ENCODE data around the gene RBAK.
"Not testable (repeated sequence)": the region's sequence is repeated elsewhere in the genome, so short reads cannot be mapped to it uniquely, and the experiment has no call there.

The RBAK gene

DNA sequence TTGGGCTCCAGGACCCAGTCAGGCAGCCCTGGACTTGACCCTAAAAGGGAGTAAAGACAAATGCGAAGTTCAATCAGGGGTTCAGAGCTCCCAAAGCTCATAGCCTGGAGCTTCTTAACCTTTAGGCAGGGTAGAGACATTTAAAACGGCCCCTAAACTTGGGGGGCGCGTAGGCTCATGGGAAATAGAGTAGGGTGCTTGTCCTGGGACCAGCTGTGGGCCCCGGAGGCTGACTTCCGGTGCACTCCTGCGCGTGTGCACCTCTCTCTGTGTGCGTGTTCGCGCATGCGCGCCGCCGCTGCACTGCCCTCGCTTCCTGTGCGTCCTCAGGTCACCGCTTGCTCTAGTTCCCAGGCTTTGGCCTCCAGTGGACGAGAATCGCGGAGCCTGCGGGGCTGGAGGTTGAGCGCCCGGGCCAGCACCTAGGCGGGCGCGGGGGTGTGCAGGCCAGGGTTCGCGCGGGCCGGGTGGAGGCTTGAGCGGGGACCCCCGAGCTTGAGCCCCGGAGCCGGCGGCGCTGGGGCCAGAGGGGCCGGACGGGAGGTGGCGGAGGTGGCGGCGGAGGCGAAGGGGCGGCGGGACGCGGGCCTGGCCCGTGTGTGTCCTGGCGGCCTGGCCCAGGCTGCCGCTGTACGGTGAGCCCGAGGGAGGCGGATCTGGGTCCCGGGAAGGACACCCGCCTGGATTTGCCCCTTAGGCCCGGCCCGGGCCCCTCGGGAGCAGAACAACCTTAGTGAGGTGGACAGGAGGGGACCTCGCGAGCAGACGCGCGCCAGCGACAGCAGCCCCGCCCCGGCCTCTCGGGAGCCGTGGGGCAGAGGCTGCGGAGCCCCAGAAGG, at the start of gene RBAK:
TSS of gene RBAK (plus strand) at position 303 of the 839 bp plus-strand sequence. CDS start 2,217 bp downstream, outside the sequence.
- peak; percentile 90 for DNase-seq (ENCODE audit: low spot score)

GRCh38 chr7:4996696-4997222, 48.9 kb upstream of the RBAK start:
- no peak for DNase-seq (ENCODE audit: low spot score)

DNA sequence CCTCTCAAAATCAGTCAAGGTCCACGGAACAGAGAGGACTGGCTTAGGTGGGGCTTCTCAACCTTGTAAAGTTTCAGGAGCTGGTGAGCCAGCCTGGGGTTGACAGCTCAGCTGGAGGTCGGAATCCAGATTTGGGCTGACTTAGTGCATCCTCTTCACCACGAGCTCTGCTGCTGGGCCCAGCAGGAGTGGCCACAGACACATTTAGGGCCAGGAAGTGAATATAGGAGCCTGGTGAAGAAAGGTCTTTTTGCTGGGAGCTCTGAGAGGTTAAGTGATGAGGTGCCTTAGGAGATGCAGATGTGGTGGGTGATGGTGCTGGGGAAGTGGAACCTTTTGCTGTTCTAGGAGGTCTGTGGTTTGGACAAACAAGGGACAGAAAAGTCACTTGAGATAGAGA, 47.4 kb upstream of the RBAK start:
- no peak for DNase-seq (ENCODE audit: low spot score)

- DNase-seq (ENCODE audit: low spot score): no peak
These were observed 46.8 kb upstream of the RBAK start for GRCh38 chr7:4998910-4999309.

GRCh38 chr7:4999369-4999950, 46.2 kb upstream of the RBAK start:
- no peak for DNase-seq (ENCODE audit: low spot score)

DNA sequence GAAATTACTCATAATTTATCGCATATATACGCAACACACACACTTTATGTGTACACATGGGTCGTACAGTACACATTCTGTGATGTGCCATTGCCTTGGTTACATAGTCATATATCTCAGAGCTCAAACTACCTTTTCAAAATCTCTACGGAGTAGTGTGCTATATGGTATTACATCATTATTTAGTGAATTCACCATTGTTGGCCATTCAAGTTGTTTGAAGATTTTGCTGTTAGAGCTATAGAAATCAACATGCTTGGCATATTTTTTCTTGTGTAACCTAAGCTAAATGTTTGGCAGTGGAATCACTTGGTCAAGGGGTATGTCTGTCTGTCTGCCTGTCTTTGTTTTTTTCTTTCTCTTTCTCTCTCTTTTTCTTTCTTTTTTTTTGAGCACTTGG, 44.7 kb upstream of the RBAK start:
- no peak for DNase-seq (ENCODE audit: low spot score)

DNA sequence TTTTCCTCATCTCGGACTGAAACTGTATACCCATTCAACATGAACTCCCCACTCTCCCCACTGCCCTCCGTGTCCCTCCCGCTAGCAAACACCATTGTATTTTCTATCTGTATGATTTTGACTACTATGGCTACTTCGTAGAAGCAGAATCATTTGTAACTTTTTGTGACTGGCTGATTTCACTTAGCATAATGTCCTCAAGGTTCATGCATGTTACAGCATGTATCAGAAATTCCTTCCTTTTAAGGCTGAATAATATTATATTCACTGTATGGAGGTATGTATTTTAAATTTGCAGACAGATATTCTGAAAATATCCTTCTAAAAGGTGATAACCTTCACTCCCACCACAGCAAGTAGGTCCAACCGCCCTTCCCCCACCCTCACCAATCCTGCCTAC, 43.7 kb upstream of the RBAK start:
- no peak for DNase-seq (ENCODE audit: low spot score)

- DNase-seq (ENCODE audit: low spot score): no peak
These were observed 40.6 kb upstream of the RBAK start for GRCh38 chr7:5005066-5005465.

DNA sequence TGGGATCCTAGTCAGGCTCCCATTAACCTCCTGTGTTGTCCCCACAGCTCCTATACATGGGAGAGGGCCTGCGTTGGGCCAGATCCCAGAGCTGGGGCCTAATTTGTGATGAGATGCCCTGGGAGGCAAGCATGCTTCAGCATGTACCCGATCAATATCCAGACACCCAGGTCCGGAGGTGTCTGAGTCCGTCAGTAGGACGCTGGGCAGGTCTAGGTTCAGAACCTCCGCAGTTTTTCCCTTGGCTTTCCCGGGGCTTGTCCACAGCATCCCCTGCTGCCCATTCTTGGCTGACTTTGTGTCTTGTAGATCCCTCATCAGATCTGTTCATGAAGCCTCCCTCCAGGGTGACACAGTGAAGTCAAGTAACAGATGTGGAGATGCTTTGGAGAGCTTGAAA, 32.7 kb upstream of the RBAK start:
- DNase-seq (ENCODE audit: low spot score): no peak

DNA sequence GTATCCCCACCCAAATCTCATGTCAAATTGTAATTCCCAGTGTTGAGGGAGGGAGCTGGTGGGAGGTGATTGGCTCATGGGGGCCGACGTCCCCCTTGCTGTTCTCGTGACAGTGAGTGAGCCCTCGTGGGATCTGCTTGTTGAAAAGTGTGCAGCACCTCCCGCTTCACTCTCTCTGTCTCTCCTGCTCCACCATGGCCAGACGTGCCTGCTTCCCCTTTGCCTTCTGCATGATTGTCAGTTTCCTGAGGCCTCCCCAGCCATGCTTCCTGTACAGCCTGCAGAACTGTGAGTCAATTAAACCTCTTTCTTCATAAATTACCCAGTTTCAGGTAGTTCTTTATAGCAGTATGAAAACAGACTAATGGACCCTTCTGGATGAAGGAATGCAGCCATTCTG, 29.7 kb upstream of the RBAK start:
- DNase-seq (ENCODE audit: low spot score): not testable (repeated sequence)

- not testable (repeated sequence) for DNase-seq (ENCODE audit: low spot score)
These were observed 28.0 kb upstream of the RBAK start for GRCh38 chr7:5017626-5018025.

- DNase-seq (ENCODE audit: low spot score): no peak
These were observed 25.6 kb upstream of the RBAK start for GRCh38 chr7:5020098-5020497.

DNA sequence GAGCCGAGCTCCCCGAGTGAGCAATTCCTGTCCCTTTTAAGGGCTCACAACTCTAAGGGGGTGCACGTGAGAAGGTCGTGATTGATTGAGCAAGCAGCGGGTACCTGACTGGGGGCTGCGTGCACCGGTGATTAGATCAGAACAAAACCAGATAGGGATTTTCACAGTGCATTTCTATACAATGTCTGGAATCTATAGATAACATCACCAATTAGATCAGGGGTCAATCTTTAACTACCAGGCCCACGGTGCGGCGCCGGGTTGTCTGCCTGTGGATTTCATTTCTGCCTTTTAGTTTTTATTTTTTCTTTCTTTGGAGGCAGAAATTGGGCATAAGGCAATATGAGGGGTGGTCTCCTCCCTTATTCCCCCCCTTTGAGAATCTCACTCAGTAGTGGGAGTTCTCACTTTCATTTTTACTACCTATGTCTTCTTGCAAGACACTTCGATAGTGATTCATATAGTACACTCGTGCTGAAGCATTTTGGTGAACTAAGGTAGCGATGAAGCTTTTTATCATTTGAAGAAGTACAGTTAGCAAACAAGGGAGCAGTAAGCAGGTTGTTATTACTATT, 24.6 kb upstream of the RBAK start:
- not testable (repeated sequence) for DNase-seq (ENCODE audit: low spot score)

DNA sequence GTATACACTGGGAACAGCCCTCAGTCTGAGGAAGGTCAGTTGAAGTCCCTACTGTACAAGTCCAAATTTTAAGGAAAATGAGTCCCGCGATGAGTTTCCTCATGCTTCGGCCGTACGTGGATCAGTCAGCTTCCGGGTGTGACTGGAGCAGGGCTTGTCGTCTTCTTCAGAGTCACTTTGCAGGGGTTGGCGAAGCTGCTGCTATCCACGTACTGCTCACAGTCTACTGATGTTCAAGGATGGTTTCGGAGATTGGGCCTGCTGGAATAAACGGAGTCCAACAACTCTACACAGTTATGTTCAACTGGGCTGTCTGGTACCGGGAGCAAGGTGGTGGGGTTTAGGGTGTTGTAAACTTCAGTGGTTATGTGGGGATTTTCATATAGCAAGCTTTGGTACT, 22.0 kb upstream of the RBAK start:
- not testable (repeated sequence) for DNase-seq (ENCODE audit: low spot score)

- DNase-seq (ENCODE audit: low spot score): not testable (repeated sequence)
These were observed 17.8 kb upstream of the RBAK start for GRCh38 chr7:5027796-5028410.

DNA sequence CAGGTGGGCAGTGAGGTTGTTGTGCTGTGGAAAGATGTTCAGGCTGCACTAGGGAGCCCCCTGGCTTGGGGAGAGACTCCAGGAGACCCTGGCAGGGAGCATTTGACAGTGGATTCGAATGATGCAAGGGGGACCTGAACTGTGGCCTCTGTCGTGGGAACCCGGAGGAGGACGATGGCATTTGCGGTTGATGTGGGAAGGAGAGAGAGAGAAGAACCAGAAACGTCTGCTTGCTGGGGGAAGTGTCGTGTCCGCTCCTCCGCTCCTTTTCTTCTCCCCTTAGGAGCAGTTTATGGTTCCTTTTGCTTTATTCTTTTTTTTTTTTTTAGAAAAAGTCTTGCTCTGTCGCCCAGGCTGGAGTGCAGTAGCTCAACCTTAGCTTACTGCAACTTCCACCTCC, 12.5 kb upstream of the RBAK start:
- not testable (repeated sequence) for DNase-seq (ENCODE audit: low spot score)

GRCh38 chr7:5035276-5035675, 10.4 kb upstream of the RBAK start:
- DNase-seq (ENCODE audit: low spot score): no peak

- DNase-seq (ENCODE audit: low spot score): no peak
These were observed 9.2 kb upstream of the RBAK start for GRCh38 chr7:5036446-5036845.

DNA sequence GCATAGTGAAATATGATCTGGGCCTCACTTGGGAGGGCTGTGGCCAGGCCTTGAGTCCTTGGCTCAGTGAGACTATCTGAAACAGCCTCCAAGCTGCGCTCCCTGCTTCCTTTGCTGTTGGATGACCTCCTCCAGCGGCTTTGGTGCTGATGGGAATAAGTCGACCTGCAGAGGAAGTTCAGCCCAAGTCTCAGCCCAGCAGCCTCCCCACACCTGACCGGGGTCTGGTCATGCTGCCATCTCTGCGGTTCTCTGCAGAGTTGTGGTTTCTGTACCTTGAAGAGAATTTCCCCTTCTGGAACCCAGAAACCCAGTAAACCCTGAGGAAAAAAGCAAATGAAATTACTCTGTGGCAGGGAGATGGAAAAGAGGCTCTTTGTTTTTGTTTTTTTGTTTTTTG, 4.6 kb upstream of the RBAK start:
- DNase-seq (ENCODE audit: low spot score): no peak

GRCh38 chr7:5043661-5044060, 2.0 kb upstream of the RBAK start:
- peak; percentile 26 for DNase-seq (ENCODE audit: low spot score)

DNA sequence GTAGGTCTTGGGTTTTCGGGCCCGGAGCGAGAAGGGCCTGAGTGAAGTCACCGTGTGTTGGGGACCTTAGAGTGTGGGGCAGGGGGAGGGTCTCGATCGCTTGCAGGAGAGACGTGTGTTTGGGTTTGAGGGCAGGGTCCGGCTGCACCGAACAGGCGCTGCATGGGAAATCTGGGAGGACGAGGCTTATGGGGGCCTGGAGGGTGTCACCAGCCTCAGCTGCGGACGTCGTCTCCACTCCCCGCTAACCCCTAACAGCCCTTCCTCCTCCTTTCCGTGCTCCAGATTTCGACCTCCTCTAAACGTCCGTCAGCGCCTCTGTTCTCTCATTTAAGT, 705 bp downstream of the RBAK start:
- DNase-seq (ENCODE audit: low spot score): not testable (repeated sequence)

- DNase-seq (ENCODE audit: low spot score): not testable (repeated sequence)
These were observed 1.5 kb downstream of the RBAK start for GRCh38 chr7:5047127-5047526.

DNA sequence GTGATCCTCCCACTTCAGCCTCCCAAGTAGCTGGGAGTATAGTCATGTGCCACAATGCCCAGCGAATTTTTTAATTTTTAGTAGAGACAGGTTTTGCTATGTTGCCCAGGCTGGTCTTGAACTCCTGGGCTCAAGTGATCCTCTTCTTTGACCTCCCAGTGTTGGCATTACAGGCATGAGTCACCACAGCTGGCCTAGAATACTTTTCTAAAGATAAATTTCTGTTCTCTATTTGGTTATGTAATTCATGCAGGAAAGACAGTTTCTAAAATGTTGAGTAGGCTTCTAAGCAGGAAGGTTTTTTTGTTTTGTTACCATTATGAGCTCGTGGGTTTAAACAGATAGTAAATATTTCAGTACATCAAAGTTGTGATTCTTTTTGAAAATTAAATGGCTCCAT, 5.0 kb downstream of the RBAK start:
- no peak for DNase-seq (ENCODE audit: low spot score)
